GM19043 (cell line): ENCODE measurements around the gene TXNRD1.
"Not testable (repeated sequence)": the region's sequence is repeated elsewhere in the genome, so short reads cannot be mapped to it uniquely, and the experiment has no call there.

Source experiments
- ATAC-seq: cut with Tn5 transposase; IDR thresholded peaks from one replicate; pipeline ENCODE4 v1.9.1; 2021; ENCODE audit warnings: low read depth; ENCODE audit not compliant: unreplicated experiment

The TXNRD1 gene

GRCh38 chr12:104189915-104190555, 25.5 kb upstream of the TXNRD1 start:
- no peak for ATAC-seq

DNA sequence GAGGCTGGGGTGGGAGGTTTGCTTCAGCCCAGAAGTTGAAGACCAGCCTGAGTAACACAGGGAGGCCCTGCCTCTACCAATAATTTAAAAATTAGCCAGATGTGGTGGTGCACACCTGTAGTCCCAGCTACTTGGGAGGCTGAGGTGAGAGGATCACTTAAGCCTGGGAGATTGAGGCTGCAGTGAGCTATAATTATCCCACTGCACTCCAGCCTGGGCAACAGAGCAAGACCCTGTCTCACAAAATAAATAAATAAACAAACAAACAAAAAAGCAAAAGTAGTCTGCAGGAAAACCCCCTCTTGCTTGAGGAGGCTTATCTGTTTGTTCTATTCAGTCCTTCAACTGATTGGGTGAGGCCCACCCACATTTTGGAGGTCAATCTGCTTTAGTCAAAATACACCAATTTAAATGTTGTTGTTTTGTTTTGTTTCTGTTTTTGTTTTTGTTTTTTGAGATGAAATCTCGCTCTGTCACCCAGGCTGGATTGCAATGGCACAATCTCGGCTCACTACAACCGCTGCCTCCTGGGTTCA, 24.9 kb upstream of the TXNRD1 start:
- no peak for ATAC-seq

GRCh38 chr12:104197264-104197663, 18.3 kb upstream of the TXNRD1 start:
- ATAC-seq, result no peak

GRCh38 chr12:104199964-104200363, 15.6 kb upstream of the TXNRD1 start:
- no peak for ATAC-seq

GRCh38 chr12:104201238-104202001, 14.2 kb upstream of the TXNRD1 start:
- ATAC-seq, result no peak

DNA sequence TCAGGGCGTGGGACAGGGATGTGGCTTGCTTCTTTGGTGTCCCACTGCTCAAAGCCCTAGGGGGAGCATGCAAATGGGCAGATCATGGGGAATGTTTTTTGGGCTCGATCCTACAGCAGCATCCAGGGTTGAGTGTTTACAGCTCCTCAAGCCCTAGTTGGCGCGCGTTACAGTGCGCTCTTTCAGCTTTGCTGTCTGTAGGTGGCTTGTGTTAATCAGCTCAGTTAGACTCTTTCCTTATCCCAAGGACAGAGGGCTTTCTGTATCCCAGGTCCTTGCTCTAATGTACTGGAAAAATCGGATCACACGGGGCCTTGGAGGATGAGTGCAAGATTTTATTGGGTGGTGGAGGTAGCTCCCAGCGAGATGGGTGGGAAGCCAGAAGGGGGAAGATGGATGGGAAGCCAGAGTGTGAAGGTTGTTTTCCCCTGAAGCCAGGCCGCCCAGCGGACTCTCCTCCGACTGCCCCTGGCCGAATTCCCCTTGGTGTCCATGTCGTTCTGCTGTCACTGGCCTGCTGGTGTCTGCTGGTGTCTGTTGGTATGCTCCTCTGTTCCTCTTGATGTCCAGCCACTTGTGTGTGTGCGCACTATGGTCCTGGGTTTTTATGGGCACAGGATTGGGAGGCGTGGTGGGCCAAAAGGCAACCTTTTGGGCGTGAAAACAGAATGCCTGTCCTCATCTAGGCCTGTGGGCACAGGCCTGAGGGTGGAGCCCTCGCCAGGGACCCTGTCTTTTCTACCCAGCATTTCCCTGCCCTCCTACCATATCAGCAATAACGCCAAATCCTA, 10.7 kb upstream of the TXNRD1 start:
- ATAC-seq, result no peak

DNA sequence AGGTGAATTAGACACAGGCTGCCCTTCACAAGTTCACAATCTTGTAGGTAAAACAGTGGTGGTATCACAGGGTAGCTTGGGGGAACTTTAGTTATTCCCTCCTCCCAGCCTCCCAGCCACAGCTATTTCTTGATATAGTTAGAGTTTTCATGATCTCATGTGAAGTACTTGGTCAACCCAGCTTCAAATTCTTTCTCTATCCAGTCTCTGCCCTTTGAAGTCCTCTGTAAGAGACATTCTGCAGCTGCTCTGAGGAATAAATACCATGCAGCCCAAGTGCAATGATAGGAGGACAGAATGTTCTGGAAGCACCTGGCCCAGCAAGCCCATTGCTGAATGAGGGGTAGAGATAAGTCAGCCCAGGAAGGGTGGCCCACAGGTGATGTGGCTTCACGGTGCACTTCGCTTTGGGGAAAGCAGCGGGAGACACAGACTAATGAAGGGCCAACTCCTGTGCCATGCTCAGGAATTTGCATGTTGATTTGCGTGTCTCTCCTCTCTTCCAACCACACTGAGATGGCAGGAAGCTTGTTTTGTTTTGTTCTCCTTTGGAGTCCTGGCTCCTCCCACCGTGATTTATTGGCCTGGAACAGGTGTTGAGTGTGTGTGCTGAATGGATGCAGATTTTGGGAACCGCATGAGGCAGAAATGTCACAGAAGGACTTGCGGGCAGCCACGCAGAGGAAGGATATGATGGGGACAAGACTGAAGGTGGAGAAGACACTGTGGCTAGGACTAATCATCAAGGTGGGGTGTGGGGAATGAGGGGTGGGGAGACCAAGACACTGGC, 8.0 kb upstream of the TXNRD1 start:
- no peak for ATAC-seq

GRCh38 chr12:104212516-104212915, 3.1 kb upstream of the TXNRD1 start:
- ATAC-seq, result no peak

GRCh38 chr12:104213952-104214351, 1.6 kb upstream of the TXNRD1 start:
- no peak for ATAC-seq

DNA sequence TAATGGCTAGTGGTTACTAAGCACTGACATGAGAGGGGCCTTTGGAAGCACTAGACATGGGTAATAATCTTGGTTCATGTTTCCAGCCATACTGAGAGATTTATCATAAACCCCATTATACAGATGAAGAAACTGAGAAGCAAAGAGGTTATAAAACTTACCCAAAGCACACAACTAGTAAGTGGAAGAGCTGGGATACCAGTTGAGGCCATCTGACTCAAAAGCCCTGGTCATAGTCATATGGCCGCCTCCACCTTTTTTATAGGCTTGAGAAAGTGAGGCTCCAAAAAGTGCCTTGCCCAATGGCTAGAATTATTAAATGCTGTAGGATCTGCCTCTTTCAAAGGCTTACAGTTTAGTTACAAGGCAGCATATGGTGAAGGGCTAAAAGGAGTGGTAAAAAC, 944 bp downstream of the TXNRD1 start:
- ATAC-seq, result no peak

- ATAC-seq, result not testable (repeated sequence)
Observed at GRCh38 chr12:104218506-104218905, 2.9 kb downstream of the TXNRD1 start.

DNA sequence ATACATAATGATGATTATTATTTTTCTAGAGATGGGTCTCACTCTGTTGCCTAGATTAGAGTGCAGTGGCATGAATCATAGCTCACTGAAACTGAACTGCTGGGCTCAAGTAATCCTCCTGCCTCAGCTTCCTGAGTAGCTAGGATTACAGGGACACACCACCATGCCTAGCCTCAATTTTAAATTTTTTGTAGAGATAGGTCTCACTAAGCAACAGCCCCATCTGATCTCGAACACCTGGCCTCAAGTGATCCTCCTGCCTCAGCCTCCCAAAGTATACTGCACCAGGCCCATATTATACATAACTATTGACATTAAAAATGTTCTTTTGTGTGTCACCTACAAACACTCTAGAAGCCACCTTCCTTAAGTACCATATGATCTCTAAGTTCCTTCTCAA, 3.4 kb downstream of the TXNRD1 start:
- no peak for ATAC-seq

- no peak for ATAC-seq
Observed at GRCh38 chr12:104219361-104219892, 3.8 kb downstream of the TXNRD1 start.

DNA sequence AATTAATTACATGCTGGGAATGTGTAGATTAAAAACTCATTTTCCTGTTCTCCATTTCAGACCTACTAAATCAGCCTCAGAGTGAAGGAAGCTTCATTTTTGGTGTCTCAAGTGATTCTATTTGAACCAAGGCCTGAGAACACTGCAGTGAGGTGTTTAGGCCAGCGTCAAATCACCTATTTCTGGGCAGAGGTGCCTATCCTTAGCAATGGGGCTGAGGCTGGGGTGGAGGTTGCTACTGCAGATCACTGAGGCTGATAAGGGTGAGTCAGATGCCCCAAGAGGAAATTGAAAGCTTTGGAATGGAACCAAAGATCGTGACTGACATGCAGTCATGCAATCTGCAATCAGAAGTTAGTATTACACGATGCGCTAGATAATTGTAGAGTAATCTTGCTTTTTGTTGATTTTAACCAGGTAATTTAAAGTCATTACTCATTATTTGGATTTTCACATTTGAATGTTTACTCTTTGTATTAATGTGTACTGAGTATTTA, 4.4 kb downstream of the TXNRD1 start:
- no peak for ATAC-seq

DNA sequence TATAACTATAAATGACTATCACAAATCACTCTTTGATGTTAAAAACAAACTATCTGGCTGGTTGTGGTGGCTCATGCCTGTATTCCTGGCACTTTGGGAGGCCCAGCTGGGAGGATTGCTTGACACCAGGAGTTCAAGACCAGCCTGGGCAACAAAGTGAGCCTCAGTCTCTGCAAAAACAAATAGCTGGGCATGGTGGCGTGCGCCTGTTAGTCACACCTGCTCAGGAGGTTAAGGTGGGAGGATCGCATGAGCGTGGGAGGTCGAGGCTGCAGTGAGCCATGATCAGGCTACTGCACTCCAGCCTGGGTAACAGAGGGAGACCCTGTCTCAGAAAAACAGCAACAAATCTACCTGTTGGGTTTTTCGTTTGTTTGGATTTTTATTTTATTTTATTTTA, 5.4 kb downstream of the TXNRD1 start:
- ATAC-seq, result no peak

DNA sequence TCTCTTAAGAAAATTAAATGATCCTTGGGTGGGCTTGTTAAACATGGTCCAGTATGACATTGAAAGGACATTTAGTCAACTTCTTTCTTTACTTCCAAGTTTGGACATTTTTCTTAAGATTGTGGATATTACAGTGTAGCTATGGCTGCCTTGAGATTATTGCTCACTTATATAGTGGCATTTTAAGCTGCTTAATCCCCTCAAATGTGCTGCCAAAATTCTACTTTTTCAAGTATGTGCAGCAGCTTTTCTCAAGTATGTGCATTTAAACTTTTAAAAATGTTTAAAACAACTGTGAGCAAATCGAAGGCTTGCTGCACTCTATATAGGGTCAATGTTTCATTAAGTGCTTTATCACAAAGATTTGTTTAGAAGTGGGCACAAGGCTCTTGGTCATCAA, 7.4 kb downstream of the TXNRD1 start:
- no peak for ATAC-seq

- ATAC-seq, result no peak
Observed at GRCh38 chr12:104223712-104224111, 8.1 kb downstream of the TXNRD1 start.

GRCh38 chr12:104226672-104227071, 11.1 kb downstream of the TXNRD1 start:
- no peak for ATAC-seq

DNA sequence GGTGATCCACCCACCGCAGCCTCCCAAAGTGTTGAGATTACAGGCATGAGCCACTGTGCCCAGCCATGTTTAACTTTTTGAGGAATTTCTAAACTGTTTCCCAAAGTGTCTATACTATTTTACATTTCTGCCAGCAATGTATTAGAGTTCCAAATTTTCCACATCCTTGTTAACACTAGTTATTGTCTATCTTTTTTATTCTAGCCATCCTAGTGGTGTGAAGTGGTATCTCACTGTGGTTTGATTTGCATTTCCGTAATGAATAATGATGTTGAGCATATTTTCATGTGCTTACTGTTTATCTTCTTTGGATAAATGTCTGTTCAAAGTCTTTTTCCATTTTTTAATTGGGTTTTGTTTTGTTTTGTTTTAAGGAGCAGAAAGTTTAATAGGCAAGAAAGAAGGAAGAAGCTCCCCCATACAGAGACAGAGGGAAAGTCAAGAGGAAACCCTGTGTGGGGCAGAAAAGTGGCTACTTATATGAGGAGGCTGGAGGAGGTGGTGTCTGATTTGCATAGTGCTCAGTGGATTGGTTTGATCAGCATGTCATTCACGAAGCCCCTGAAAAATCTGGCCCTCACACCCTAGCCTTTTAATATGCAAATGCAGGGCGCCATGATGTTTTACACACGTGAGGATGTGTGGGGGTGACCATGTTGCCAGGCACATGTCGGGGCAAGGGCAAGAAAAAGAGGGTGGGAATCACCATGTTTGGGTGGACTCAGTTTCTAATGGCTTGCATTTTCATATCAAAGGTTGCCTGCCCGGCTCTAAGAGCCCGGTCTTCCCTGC, 14.9 kb downstream of the TXNRD1 start:
- ATAC-seq, result no peak
